Ascending aorta (tissue), 2 donors: Measurements from ENCODE around the gene DIO3. TPM values are rescaled to one million over a fixed set of nuclear protein-coding genes. Genes with fewer than 3 reads are reported as not detected.

Experiments used
- DNase-seq, 2 donors: peaks; one replicate each; pipeline ENCODE4 v3.0.0-alpha.2; 2019; ENCODE audit warnings: low spot score in 2 of 2
- H3K27ac ChIP-seq, 2 donors: fragments of 200-600 bp; sonication (generic); one replicate each; pipeline ENCODE4 v1.5.1; 2016 to 2017; ENCODE audit warnings: mild to moderate bottlenecking in 1 of 2
- H3K27me3 ChIP-seq: fragments of 200-600 bp; sonication (generic); one replicate; pipeline ENCODE4 v1.5.1; 2017
- H3K36me3 ChIP-seq, 2 donors: fragments of 200-600 bp; sonication (generic); one replicate each; pipeline ENCODE4 v1.5.1; 2016
- H3K4me1 ChIP-seq, 2 donors: fragments of 200-600 bp; sonication (generic); one replicate each; pipeline ENCODE4 v1.5.1; 2016 to 2017; ENCODE audit warnings: mild to moderate bottlenecking in 1 of 2
- H3K4me3 ChIP-seq, 2 donors: fragments of 200-600 bp; sonication (generic); one replicate each; pipeline ENCODE4 v1.5.1; 2016 to 2017; ENCODE audit warnings: mild to moderate bottlenecking in 1 of 2
- H3K9me3 ChIP-seq, 2 donors: fragments of 200-600 bp; sonication (generic); one replicate each; pipeline ENCODE4 v1.5.1; 2016
- CTCF ChIP-seq, 3 experiments: fragments of 200-600 bp in 2 of 3; fragments of 450-650 bp in 1 of 3; sonication (generic) in 2 of 3; IDR thresholded peaks; one replicate each; pipeline ENCODE4 v1.5.1; 2016 to 2019; ENCODE audit warnings: antibody characterized with exemption in 3 of 3, mild to moderate bottlenecking in 1 of 3, moderate library complexity in 1 of 3
- intact Hi-C: fragments of 100-400 bp; cut with DNase I; formaldehyde crosslinking; loops from one replicate; pipeline ENCODE4 v1.15.1; 2023
- total RNA-seq: library from RNA; depleted of rRNA; stranded (reverse); fragments of >200 nt; gene quantifications from one replicate; pipeline ENCODE4 v1.1.0, GENCODE V29; 2016

DIO3 gene
- total RNA-seq, 1 donor from 2014 or later = not detected

- no peak for TF ChIP-seq CTCF (IDR thresholded peaks at IDR 0.05)
- H3K36me3 ChIP-seq = no peaks in the 10 kb centered on the region
- H3K27me3 ChIP-seq = no peaks in the 10 kb centered on the region
- no peak for DNase-seq
- no peak overlapping the region for H3K27ac ChIP-seq
- intact Hi-C loops = no loop called here
- H3K4me1 ChIP-seq = no peaks in the 10 kb centered on the region
- H3K4me3 ChIP-seq = no peak overlapping the region
- H3K9me3 ChIP-seq = no peaks in the 10 kb centered on the region
Measured at GRCh38 chr14:101603096-101603495, 41.8 kb downstream of the DIO3 start.

GRCh38 chr14:101604228-101604934, 43.1 kb downstream of the DIO3 start:
- H3K4me1 ChIP-seq = no peaks in the 10 kb centered on the region
- intact Hi-C loops = no loop called here
- no peak for DNase-seq
- H3K9me3 ChIP-seq = no peaks in the 10 kb centered on the region
- no peak for TF ChIP-seq CTCF (IDR thresholded peaks at IDR 0.05)
- no peak overlapping the region for H3K27ac ChIP-seq
- no peaks in the 10 kb centered on the region for H3K36me3 ChIP-seq
- H3K4me3 ChIP-seq = no peak overlapping the region
- no peaks in the 10 kb centered on the region for H3K27me3 ChIP-seq

GRCh38 chr14:101604935-101605780, 43.9 kb downstream of the DIO3 start:
- Histone ChIP-seq H3K4me3 (no peak overlapping the region), H3K36me3 (no peaks in the 10 kb centered on the region), H3K4me1 (no peaks in the 10 kb centered on the region), H3K9me3 (no peaks in the 10 kb centered on the region), H3K27ac (no peak overlapping the region), H3K27me3 (no peaks in the 10 kb centered on the region)
- intact Hi-C loops = no loop called here
- DNase-seq = no peak
- no peak for TF ChIP-seq CTCF (IDR thresholded peaks at IDR 0.05)

GRCh38 chr14:101605836-101606235, 44.5 kb downstream of the DIO3 start:
- Histone ChIP-seq H3K4me1 (no peaks in the 10 kb centered on the region), H3K27ac (no peak overlapping the region), H3K4me3 (no peak overlapping the region), H3K27me3 (no peaks in the 10 kb centered on the region), H3K9me3 (no peaks in the 10 kb centered on the region), H3K36me3 (no peaks in the 10 kb centered on the region)
- intact Hi-C loops = no loop called here
- DNase-seq = no peak
- no peak for TF ChIP-seq CTCF (IDR thresholded peaks at IDR 0.05)

Other genes with a start within 250 kb of the DIO3 start
- 45.6 TPM for gene PPP2R5C, start 200.2 kb downstream of the DIO3 start, total RNA-seq